GM12891 (cell line): ENCODE measurements around the gene TBL1X.
A peak's percentile ranks its signal among the peaks of the same experiment; 100 is the strongest.

Experiments
- DNase-seq: peaks from one replicate; pipeline ENCODE4 v3.0.0; 2011; ENCODE audit warnings: low spot score; ENCODE audit not compliant: insufficient read length
- FAIRE-seq: peaks from 2 replicates; lab custom pipeline; 2011; peaks lifted over from hg19 to GRCh38; lab: Jason Lieb, UNC
- PAX5 ChIP-seq: IDR thresholded peaks from 2 replicates; pipeline ENCODE4 v1.6.1; 2011; ENCODE audit warnings: low read length, moderate library complexity, mild to moderate bottlenecking; ENCODE audit not compliant: insufficient read depth, severe bottlenecking
- POLR2A ChIP-seq: IDR thresholded peaks from 2 replicates; pipeline ENCODE4 v1.6.1; 2011; ENCODE audit warnings: low read depth, low read length, control low read depth
- POLR2AphosphoS5 ChIP-seq: IDR thresholded peaks from 2 replicates; pipeline ENCODE4 v1.6.1; 2011; ENCODE audit warnings: low read depth, low read length, control low read depth
- POU2F2 ChIP-seq: IDR thresholded peaks from 2 replicates; pipeline ENCODE4 v1.6.1; 2011; ENCODE audit warnings: low read depth, mild to moderate bottlenecking, control low read depth, low read length, moderate library complexity
- SPI1 ChIP-seq: IDR thresholded peaks from 2 replicates; pipeline ENCODE4 v1.6.1; 2011; ENCODE audit warnings: low read depth, low read length, control low read depth
- TAF1 ChIP-seq: IDR thresholded peaks from 2 replicates; pipeline ENCODE4 v1.6.1; 2011; ENCODE audit warnings: low read depth, low read length, control low read depth

TBL1X gene

GRCh38 chrX:9671998-9672397 is 207.1 kb downstream of the TBL1X start:
- no peak for FAIRE-seq
- TF ChIP-seq POLR2A, result no peak
- TF ChIP-seq SPI1, result peak; percentile 69
- TF ChIP-seq PAX5, result no peak
- TF ChIP-seq POLR2AphosphoS5, result no peak
- no peak for DNase-seq

DNA sequence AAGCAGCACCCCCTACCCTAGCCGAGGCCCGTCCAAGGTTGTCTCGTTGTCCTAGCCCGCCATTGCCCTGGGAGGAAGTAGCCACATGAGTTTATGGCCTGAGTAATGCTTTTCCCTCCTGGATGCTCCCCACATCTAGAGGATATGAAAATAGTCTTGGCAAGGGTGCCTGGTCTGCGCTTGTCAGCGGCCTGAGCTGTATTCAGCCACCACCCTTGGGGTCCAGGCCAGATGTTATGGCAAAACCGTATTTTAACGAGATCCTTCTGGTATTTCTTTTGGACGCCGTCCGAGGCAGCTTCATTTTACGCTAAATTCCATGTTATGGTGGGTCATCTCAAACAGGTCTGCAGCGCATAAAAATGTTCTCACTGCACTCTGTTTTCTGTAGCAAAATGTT is 211.4 kb downstream of the TBL1X start:
- no peak for DNase-seq
- no peak for TF ChIP-seq POLR2A
- no peak for TF ChIP-seq POU2F2
- TF ChIP-seq SPI1, result no peak
- TF ChIP-seq POLR2AphosphoS5, result no peak
- TF ChIP-seq TAF1, result no peak
- no peak for TF ChIP-seq PAX5
- no peak for FAIRE-seq

- FAIRE-seq (no peak), DNase-seq (no peak)
- no peak for TF ChIP-seq PAX5
These were observed 211.9 kb downstream of the TBL1X start for GRCh38 chrX:9676738-9677097.

GRCh38 chrX:9677098-9677739 is 212.4 kb downstream of the TBL1X start:
- peak; percentile 98 for FAIRE-seq
- DNase-seq, result peak; percentile 28
- TF ChIP-seq POLR2AphosphoS5 (no peak), POLR2A (no peak), PAX5 (no peak), SPI1 (peak; percentile 91), TAF1 (no peak), POU2F2 (no peak)

- TF ChIP-seq POLR2A (no peak), PAX5 (no peak), POU2F2 (no peak), TAF1 (no peak), SPI1 (no peak), POLR2AphosphoS5 (no peak)
- DNase-seq (no peak), FAIRE-seq (peak; percentile 70)
These were observed 213.5 kb downstream of the TBL1X start for GRCh38 chrX:9678215-9678965.

GRCh38 chrX:9681011-9681410 is 216.2 kb downstream of the TBL1X start:
- no peak for FAIRE-seq
- no peak for DNase-seq
- TF ChIP-seq TAF1 (no peak), SPI1 (no peak), POLR2A (no peak), POU2F2 (no peak), PAX5 (no peak), POLR2AphosphoS5 (no peak)

DNA sequence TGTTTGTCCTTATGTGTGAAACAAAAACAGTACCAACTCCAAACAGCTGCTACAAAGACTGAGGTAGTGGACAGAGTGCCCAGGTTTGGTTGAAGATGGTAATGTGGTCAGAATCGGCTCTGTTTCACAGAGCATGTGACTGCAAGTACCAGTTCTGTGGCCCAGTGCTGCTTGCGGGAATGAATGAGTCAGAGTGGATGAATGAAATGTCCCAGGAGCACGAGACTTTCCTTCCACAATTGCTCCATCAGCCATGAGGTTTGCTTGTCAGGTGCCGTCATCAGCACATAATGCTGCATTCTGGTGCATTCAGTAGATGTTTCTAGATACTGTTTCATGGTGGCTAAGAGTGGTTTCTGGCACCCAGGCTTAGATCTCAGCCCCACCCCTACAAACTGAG is 216.6 kb downstream of the TBL1X start:
- DNase-seq (no peak), FAIRE-seq (no peak)
- no peak for TF ChIP-seq TAF1
- TF ChIP-seq SPI1, result no peak
- TF ChIP-seq PAX5, result no peak
- TF ChIP-seq POLR2AphosphoS5, result no peak
- no peak for TF ChIP-seq POU2F2
- no peak for TF ChIP-seq POLR2A

DNA sequence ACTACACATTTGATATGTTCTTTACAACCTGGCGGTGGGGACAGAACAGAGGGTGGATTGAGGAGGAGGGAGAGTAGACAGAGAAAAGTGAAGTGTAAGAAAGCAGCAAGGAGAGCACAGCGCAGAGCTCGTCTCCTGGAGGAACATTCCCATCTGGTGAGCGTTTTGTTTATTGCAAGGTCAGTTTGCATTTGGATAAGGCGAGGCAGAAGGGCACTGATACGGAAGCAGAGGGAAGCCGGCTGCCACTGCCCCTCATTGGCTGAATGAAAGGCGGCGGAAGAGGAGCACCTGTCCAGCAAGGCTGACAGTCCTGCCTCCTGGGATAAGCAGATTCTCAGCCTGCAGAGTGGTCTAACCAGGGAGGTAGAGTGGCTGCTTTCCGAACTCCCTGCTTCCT is 217.6 kb downstream of the TBL1X start:
- no peak for FAIRE-seq

DNA sequence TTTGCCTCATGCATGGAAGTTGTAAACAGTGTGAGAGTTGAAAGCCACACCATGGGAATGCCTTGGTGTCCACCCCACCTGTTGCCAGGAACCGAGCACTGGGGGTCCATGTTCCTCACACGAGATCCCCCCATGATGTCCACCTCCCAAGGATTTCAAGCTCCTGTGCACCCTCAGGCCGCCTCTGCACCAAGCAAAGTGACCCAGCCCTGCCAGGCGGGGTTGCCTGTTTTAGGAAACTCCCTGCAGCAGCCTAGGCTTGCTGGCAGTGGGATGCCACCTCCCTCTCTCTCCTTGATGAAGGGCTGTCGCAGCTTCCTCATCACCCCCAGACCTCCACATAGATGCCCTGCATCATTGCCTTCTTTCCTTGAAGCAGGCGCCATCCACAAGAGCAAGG is 218.0 kb downstream of the TBL1X start:
- DNase-seq (no peak), FAIRE-seq (no peak)
- no peak for TF ChIP-seq POU2F2
- no peak for TF ChIP-seq POLR2AphosphoS5
- TF ChIP-seq POLR2A, result no peak
- no peak for TF ChIP-seq PAX5
- no peak for TF ChIP-seq TAF1
- TF ChIP-seq SPI1, result no peak

More for the DNA sequence above, 217.6 kb downstream of the TBL1X start:
- TF ChIP-seq POLR2A (no peak), POU2F2 (no peak), POLR2AphosphoS5 (no peak), SPI1 (no peak), TAF1 (no peak), PAX5 (no peak)
- DNase-seq, result no peak

DNA sequence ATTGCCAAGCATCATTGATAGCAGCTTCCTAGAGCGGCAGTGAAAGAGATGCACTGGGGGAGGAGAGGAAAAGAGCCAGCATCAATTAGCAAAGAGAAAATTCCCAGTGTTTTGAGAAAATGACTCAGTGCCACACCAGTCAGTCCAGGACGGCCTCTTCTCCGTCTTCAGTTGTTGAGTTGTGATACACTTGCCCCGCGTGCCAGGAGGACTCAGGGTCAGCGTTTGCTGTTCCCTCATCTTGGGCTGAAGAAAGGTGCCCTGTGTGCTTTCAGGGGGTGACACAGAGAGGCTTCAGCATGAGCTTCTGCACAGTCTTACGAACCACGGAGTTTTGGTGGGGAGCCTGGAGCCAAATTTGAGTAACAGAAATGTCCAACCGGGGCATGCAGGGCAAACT is 218.5 kb downstream of the TBL1X start:
- TF ChIP-seq POLR2A (no peak), SPI1 (no peak), PAX5 (no peak), TAF1 (no peak), POLR2AphosphoS5 (no peak), POU2F2 (no peak)
- no peak for FAIRE-seq
- no peak for DNase-seq
